ENCODE results near the gene RSPH1. TPM values are rescaled to one million over a fixed set of nuclear protein-coding genes. Genes with fewer than 3 reads are reported as not detected.

RSPH1 gene
- total RNA-seq, 4 donors from 2014 or later, result 0.99 to 1.9 (median 1.9) TPM; not detected in 1

- Histone ChIP-seq H3K36me3 (no peaks in the 10 kb centered on the region), H3K4me3 (no peak overlapping the region), H3K9me3 (peaks cover 0 to 22% (median 0%) of the 10 kb centered on the region in 3 donors), H3K27ac (no peak overlapping the region), H3K27me3 (peaks cover 90% of the 10 kb centered on the region), H3K4me1 (no peaks in the 10 kb centered on the region)
- TF ChIP-seq EP300 (IDR thresholded peaks at IDR 0.05) (no peak), POLR2A (IDR thresholded peaks at IDR 0.05) (no peak), CTCF (IDR thresholded peaks at IDR 0.05) (no peak), POLR2AphosphoS5 (IDR thresholded peaks at IDR 0.05) (no peak)
- no peak for ATAC-seq
- WGBS, 2 donors (ENCODE audit: low coverage in 1 of 2), result 40 to 51% methylated on average over 3 to 12 of the region's 12 CpGs
Measured at GRCh38 chr21:42424914-42425541, 71.0 kb downstream of the RSPH1 start.

- Histone ChIP-seq H3K36me3 (no peaks in the 10 kb centered on the region), H3K4me3 (no peak overlapping the region)
- 59% methylated on average over 2 of the region's 2 CpGs for WGBS, 2 donors (ENCODE audit: low coverage in 1 of 2)
Measured at GRCh38 chr21:42423685-42424084, 72.3 kb downstream of the RSPH1 start.

GRCh38 chr21:42423197-42423675, 72.8 kb downstream of the RSPH1 start:
- WGBS, 2 donors (ENCODE audit: low coverage in 1 of 2), result 46 to 69% methylated on average over 2 to 7 of the region's 10 CpGs
- Histone ChIP-seq H3K9me3 (peaks cover 0 to 24% (median 0%) of the 10 kb centered on the region in 3 donors), H3K4me1 (no peaks in the 10 kb centered on the region), H3K36me3 (no peaks in the 10 kb centered on the region), H3K27ac (no peak overlapping the region), H3K27me3 (peaks cover 94% of the 10 kb centered on the region), H3K4me3 (no peak overlapping the region)
- no peak for ATAC-seq
- TF ChIP-seq CTCF (IDR thresholded peaks at IDR 0.05), result no peak
- no peak for TF ChIP-seq POLR2A (IDR thresholded peaks at IDR 0.05)
- TF ChIP-seq EP300 (IDR thresholded peaks at IDR 0.05), result no peak
- no peak for TF ChIP-seq POLR2AphosphoS5 (IDR thresholded peaks at IDR 0.05)

More at GRCh38 chr21:42423685-42424084, 72.3 kb downstream of the RSPH1 start:
- H3K27ac ChIP-seq, result no peak overlapping the region
- peaks cover 0 to 24% (median 0%) of the 10 kb centered on the region in 3 donors for H3K9me3 ChIP-seq
- no peak for ATAC-seq
- no peak for TF ChIP-seq POLR2AphosphoS5 (IDR thresholded peaks at IDR 0.05)
- TF ChIP-seq POLR2A (IDR thresholded peaks at IDR 0.05), result no peak
- no peak for TF ChIP-seq CTCF (IDR thresholded peaks at IDR 0.05)
- no peak for TF ChIP-seq EP300 (IDR thresholded peaks at IDR 0.05)
- H3K4me1 ChIP-seq, result no peaks in the 10 kb centered on the region
- peaks cover 94% of the 10 kb centered on the region for H3K27me3 ChIP-seq

Other genes starting within 250 kb of the RSPH1 start
- gene TFF3, start 180.8 kb downstream of the RSPH1 start, total RNA-seq, result 10 to 100 TPM in 2 of 4 donors, 1 to 10 TPM in 2; 6.4 to 18.2 (median 10.5) TPM
- not detected for gene TFF2, start 145.2 kb downstream of the RSPH1 start, total RNA-seq
- not detected for gene TFF1, start 129.7 kb downstream of the RSPH1 start, total RNA-seq
- gene TMPRSS3, start 100.2 kb downstream of the RSPH1 start, total RNA-seq, result under 1 TPM in 1 of 4 donors, not detected in 3; 0.52 TPM
- under 1 TPM in 1 of 4 donors, not detected in 3; 0.40 TPM for gene UBASH3A, start 92.3 kb downstream of the RSPH1 start, total RNA-seq
- 1 to 10 TPM; 3.7 to 7.8 (median 4.3) TPM for gene SLC37A1, start 17.6 kb upstream of the RSPH1 start, total RNA-seq
- 10 to 100 TPM; 10.6 to 83.2 (median 28.5) TPM for gene PDE9A, start 157.4 kb upstream of the RSPH1 start, total RNA-seq

All from gastroesophageal sphincter (tissue), 4 donors.